HG03469 (cell line): ENCODE measurements around the gene ACAP3.
"Not testable (repeated sequence)": the region's sequence is repeated elsewhere in the genome, so short reads cannot be mapped to it uniquely, and the experiment has no call there.

Experiments used
- ATAC-seq: cut with Tn5 transposase; IDR thresholded peaks from one replicate; pipeline ENCODE4 v1.9.1; 2021; ENCODE audit warnings: mild to moderate bottlenecking, moderate library complexity, moderate number of reproducible peaks; ENCODE audit not compliant: unreplicated experiment

Gene ACAP3

GRCh38 chr1:1248009-1248913, 59.5 kb downstream of the ACAP3 start:
- ATAC-seq, result not testable (repeated sequence)

- no peak for ATAC-seq
Observed at GRCh38 chr1:1247341-1247913, 60.3 kb downstream of the ACAP3 start.

GRCh38 chr1:1246577-1247340, 61.0 kb downstream of the ACAP3 start, which contains the start of gene C1QTNF12:
TSS of gene C1QTNF12 (minus strand) at chr1:1246722. CDS start at chr1:1246690, 32 bp downstream.
- no peak for ATAC-seq

DNA sequence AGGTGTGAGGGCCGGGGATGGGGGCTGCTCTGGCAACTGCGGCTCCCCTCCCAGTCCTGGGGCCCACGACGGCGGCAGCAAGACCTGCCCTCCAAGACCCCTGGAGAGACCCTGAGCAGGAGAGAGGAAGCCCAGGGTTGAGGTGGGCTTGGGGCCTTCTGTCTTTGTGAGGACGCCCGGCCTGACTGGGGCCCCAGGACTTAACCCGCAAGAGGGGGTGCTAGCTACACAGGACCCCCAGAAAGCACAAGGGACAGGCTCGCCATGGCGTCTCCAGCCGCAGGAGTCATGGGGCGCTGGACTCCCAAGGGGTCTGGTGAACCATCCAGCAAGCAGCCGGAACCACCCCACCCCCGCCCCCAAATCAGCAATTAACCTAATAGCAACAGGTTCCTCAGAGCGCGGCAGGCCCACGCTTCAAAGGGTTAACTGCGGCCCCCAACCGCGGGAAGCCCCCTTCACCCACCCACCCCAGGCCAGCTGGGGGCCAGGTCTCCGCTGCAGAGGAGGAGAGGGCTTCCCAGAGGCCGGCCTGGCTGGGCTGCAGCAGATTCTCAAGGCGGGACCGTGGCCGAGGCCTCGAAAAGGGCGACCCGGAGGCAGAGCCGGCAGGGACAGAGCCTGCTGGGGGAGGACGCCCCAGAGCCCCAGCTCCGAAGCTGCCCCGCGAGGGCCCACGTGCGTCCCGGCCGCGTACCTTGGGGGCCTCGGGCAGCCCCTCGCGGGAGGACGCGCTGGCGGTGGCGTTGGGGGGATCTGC, 61.7 kb downstream of the ACAP3 start:
- ATAC-seq, result no peak

- ATAC-seq, result no peak
Observed at GRCh38 chr1:1245178-1245816, 62.4 kb downstream of the ACAP3 start.

DNA sequence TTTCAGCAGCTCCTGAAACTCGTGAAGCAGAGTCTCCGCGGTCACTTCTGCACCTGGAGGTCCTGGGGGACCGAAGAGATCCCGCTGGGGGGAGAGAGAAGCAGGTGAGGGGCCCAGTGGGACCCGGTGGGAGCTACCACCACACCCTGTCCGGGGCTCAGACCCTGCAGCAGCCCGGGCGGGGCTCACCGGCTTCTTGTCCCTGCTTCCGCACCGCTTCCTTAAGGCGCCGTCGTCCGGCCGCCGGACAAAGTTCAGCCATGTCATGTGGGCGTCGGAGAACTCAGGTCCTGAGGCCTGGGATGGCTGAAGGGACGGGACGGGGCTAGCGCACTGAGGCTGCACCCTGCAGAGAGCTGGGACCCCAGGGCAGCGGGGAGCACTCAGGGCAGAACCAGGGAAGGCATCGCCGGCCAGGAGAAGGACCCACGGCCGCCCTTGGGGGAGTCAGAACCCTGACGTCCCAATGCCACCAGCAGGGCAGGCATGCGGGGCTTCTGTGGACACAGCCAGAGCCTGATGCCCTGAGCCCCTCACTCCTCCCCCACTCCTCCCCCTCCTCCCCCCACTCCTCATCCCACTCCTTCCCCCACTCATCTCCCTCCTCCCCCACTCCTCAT, 63.4 kb downstream of the ACAP3 start:
- ATAC-seq, result no peak

- no peak for ATAC-seq
Observed at GRCh38 chr1:1243807-1244191, 63.9 kb downstream of the ACAP3 start.

DNA sequence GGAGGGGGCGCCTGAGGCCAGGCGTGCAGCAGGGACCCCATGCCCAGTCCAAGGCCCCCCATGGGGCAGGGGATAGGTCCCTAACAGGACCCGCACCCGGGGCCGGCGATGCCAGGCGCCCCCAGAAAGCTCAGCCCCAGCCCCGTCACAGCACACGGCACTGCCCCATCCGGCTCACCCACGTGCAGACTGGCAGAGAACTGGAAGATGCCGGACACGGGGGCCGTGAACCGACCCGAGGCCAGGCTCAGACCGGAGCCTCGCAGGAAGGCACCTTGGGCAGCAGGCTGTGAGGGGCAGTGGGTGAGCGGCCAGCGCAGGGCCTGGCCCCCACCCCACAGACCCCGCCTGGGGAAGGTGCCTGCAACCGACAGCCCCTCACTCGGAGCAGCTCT, 64.5 kb downstream of the ACAP3 start:
- no peak for ATAC-seq

- ATAC-seq, result no peak
Observed at GRCh38 chr1:1242461-1243265, 65.1 kb downstream of the ACAP3 start.
